CD14-positive monocyte (primary cell): ENCODE results near the gene CLTCL1. TPM values are rescaled to one million over a fixed set of nuclear protein-coding genes. Genes with fewer than 3 reads are reported as not detected.
A peak's percentile ranks its signal among the peaks of the same experiment; 100 is the strongest.

Experiments
- DNase-seq, 3 donors: peaks; one replicate each; pipeline ENCODE4 v3.0.0-alpha.2; 2011 to 2022
- H2AFZ ChIP-seq: 2 replicates; pipeline ENCODE4 v1.6.0; 2012; ENCODE audit warnings: mild to moderate bottlenecking, low read depth, low read length, inconsistent platforms; ENCODE audit not compliant: insufficient read depth, poor library complexity, severe bottlenecking
- H3K27ac ChIP-seq, 2 donors: 1 replicate in 1 of 2; 2 replicates in 1 of 2; pipeline ENCODE4 v1.5.1; 2012 to 2013; ENCODE audit warnings: low read length in 2 of 2, control low read depth in 1 of 2, inconsistent platforms in 1 of 2, low read depth in 1 of 2, mild to moderate bottlenecking in 1 of 2
- H3K27me3 ChIP-seq, 2 donors: one replicate each; pipeline versions ENCODE4 v1.6.0 to v1.6.1; 2011 to 2013; ENCODE audit warnings: low read length in 2 of 2; ENCODE audit not compliant: control insufficient read depth in 2 of 2, insufficient read depth in 2 of 2
- H3K36me3 ChIP-seq, 2 donors: replicated peaks in 1 of 2; 1 replicate in 1 of 2; 2 replicates in 1 of 2; pipeline versions ENCODE4 v1.5.1 to v1.6.1; 2012 to 2013; ENCODE audit warnings: low read length in 2 of 2, control low read depth in 1 of 2, inconsistent platforms in 1 of 2, mild to moderate bottlenecking in 1 of 2; ENCODE audit not compliant: insufficient read depth in 2 of 2, control insufficient read depth in 1 of 2
- H3K4me1 ChIP-seq, 2 donors: 1 replicate in 1 of 2; 2 replicates in 1 of 2; pipeline versions ENCODE4 v1.5.1 to v1.6.1; 2012 to 2013; ENCODE audit warnings: low read length in 2 of 2, control low read depth in 1 of 2, inconsistent platforms in 1 of 2, mild to moderate bottlenecking in 1 of 2, moderate library complexity in 1 of 2; ENCODE audit not compliant: insufficient read depth in 2 of 2, control insufficient read depth in 1 of 2
- H3K4me2 ChIP-seq: replicated peaks from 2 replicates; pipeline ENCODE3; 2012; ENCODE audit warnings: low read length, moderate library complexity, mild to moderate bottlenecking; ENCODE audit not compliant: poor library complexity, severe bottlenecking; ENCODE audit errors: extremely low read depth
- H3K4me3 ChIP-seq, 3 experiments: fragments of 200-600 bp in 1 of 3; sonication (generic) in 1 of 3; replicated peaks in 1 of 3; 1 replicate in 2 of 3; 2 replicates in 1 of 3; pipeline ENCODE4 v1.5.1; 2011 to 2013; ENCODE audit warnings: low read length in 3 of 3, mild to moderate bottlenecking in 3 of 3, control low read depth in 2 of 3, low read depth in 2 of 3, inconsistent platforms in 1 of 3, moderate library complexity in 1 of 3
- H3K79me2 ChIP-seq: 2 replicates; pipeline ENCODE4 v1.6.0; 2012; ENCODE audit warnings: mild to moderate bottlenecking, control low read depth, inconsistent platforms, low read length, moderate library complexity; ENCODE audit not compliant: insufficient read depth
- H3K9ac ChIP-seq: 2 replicates; pipeline ENCODE4 v1.6.0; 2017; ENCODE audit warnings: low read length, mild to moderate bottlenecking; ENCODE audit not compliant: insufficient read depth, poor library complexity, severe bottlenecking
- H3K9me3 ChIP-seq, 2 donors: replicated peaks in 1 of 2; 1 replicate in 1 of 2; 2 replicates in 1 of 2; pipeline versions ENCODE4 v1.5.1 to v1.6.1; 2012 to 2013; ENCODE audit warnings: low read length in 2 of 2, control low read depth in 1 of 2; ENCODE audit not compliant: control insufficient read depth in 1 of 2, insufficient read depth in 1 of 2
- H4K20me1 ChIP-seq: 2 replicates; pipeline ENCODE4 v1.6.0; 2012; ENCODE audit warnings: mild to moderate bottlenecking, low read length, control low read depth, moderate library complexity; ENCODE audit not compliant: insufficient read depth
- H3K27ac Mint-ChIP-seq, 7 donors: one replicate each; pipeline ENCODE4 v1.8.0; 2020; ENCODE audit warnings: mild to moderate bottlenecking in 7 of 7, mixed read lengths in 7 of 7, moderate library complexity in 6 of 7, inconsistent platforms in 2 of 7
- H3K27me3 Mint-ChIP-seq, 3 donors: one replicate each; pipeline ENCODE4 v1.8.0; 2021 to 2022; ENCODE audit warnings: low read depth in 3 of 3, mild to moderate bottlenecking in 3 of 3, mixed read lengths in 3 of 3, moderate library complexity in 3 of 3, inconsistent platforms in 1 of 3
- H3K36me3 Mint-ChIP-seq, 2 donors: one replicate each; pipeline ENCODE4 v1.8.0; 2020; ENCODE audit warnings: mixed read lengths in 2 of 2, inconsistent platforms in 1 of 2, mild to moderate bottlenecking in 1 of 2
- H3K4me1 Mint-ChIP-seq: one replicate; pipeline ENCODE4 v1.8.0; 2020; ENCODE audit warnings: mild to moderate bottlenecking, mixed read lengths
- H3K4me3 Mint-ChIP-seq, 2 donors: one replicate each; pipeline ENCODE4 v1.8.0; 2020; ENCODE audit warnings: mild to moderate bottlenecking in 2 of 2, mixed read lengths in 2 of 2, moderate library complexity in 1 of 2
- H3K9me3 Mint-ChIP-seq, 7 donors: one replicate each; pipeline ENCODE4 v1.8.0; 2020 to 2022; ENCODE audit warnings: mixed read lengths in 7 of 7, mild to moderate bottlenecking in 6 of 7, moderate library complexity in 6 of 7, inconsistent platforms in 2 of 7
- CTCF ChIP-seq: fragments of 200-600 bp; IDR thresholded peaks from one replicate; pipeline ENCODE4 v1.8.0; 2022; ENCODE audit warnings: antibody characterized with exemption, mild to moderate bottlenecking
- WGBS: methylation state at CpG from one replicate; pipeline ENCODE4 v1.1.5; 2013; ENCODE audit warnings: missing lambda C conversion rate; ENCODE audit not compliant: insufficient coverage; 5-methylcytosine and 5-hydroxymethylcytosine counted together
- intact Hi-C, 2 donors: fragments of 100-400 bp; cut with micrococcal nuclease; formaldehyde crosslinking; loops; one replicate each; pipeline versions ENCODE4 v1.15.0 to v1.15.1; 2023
- polyA plus RNA-seq, 3 donors: library from polyadenylated mRNA; depleted of rRNA in 1 of 3; unstranded in 2 of 3; stranded (reverse) in 1 of 3; fragments of 300-500 nt in 2 of 3; fragments of >200 nt in 1 of 3; fragmentation: Illumina TruSeq in 2 of 3; gene quantifications; 1 replicate in 2 of 3; 2 replicates in 1 of 3; pipeline ENCODE4 v1.2.3, GENCODE V29; 2012 to 2021

The CLTCL1 gene
- polyA plus RNA-seq, 3 donors, result 5.1 to 17.0 (median 6.1) TPM

- no peak overlapping the region for H2AFZ ChIP-seq
- intact Hi-C loops, result no loop called here
- no peak overlapping the region for H3K4me3 ChIP-seq
- no peak for TF ChIP-seq CTCF
- WGBS, result 100% methylated on average over 1 of the region's 1 CpG
- no peaks in the 10 kb centered on the region for H3K9me3 Mint-ChIP-seq
- H4K20me1 ChIP-seq, result no peaks in the 10 kb centered on the region
- no peaks in the 10 kb centered on the region for H3K79me2 ChIP-seq
- no peak overlapping the region for H3K4me2 ChIP-seq
- H3K4me1 Mint-ChIP-seq, result no peaks in the 10 kb centered on the region
- no peaks in the 10 kb centered on the region for H3K27me3 ChIP-seq
- H3K36me3 Mint-ChIP-seq, result peaks cover 78 to 94% of the 10 kb centered on the region in 2 donors
- H3K4me3 Mint-ChIP-seq, result no peak overlapping the region
- no peak for DNase-seq
- H3K36me3 ChIP-seq, result peaks cover 75 to 96% of the 10 kb centered on the region in 2 donors
- H3K27ac Mint-ChIP-seq, result peak overlapping the region in 3 of 7 donors; percentile 4 to 32 (median 24)
- H3K9ac ChIP-seq, result no peak overlapping the region
- no peaks in the 10 kb centered on the region for H3K4me1 ChIP-seq
- H3K27ac ChIP-seq, result no peak overlapping the region
- no peaks in the 10 kb centered on the region for H3K27me3 Mint-ChIP-seq
- H3K9me3 ChIP-seq, result no peaks in the 10 kb centered on the region
Observed at GRCh38 chr22:19212302-19212870, 79.1 kb downstream of the CLTCL1 start.

GRCh38 chr22:19210188-19210587 is 81.3 kb downstream of the CLTCL1 start:
- Mint-ChIP-seq H3K27ac (no peak overlapping the region), H3K4me3 (no peak overlapping the region), H3K4me1 (no peaks in the 10 kb centered on the region), H3K27me3 (no peaks in the 10 kb centered on the region), H3K36me3 (peaks cover 73 to 92% of the 10 kb centered on the region in 2 donors), H3K9me3 (no peaks in the 10 kb centered on the region)
- no peak for DNase-seq
- Histone ChIP-seq H3K27me3 (no peaks in the 10 kb centered on the region), H3K9ac (no peak overlapping the region), H3K79me2 (no peaks in the 10 kb centered on the region), H3K27ac (no peak overlapping the region), H3K4me1 (no peaks in the 10 kb centered on the region), H3K4me3 (no peak overlapping the region), H2AFZ (no peak overlapping the region), H4K20me1 (no peaks in the 10 kb centered on the region), H3K9me3 (no peaks in the 10 kb centered on the region), H3K36me3 (peaks cover 70 to 97% of the 10 kb centered on the region in 2 donors), H3K4me2 (no peak overlapping the region)
- 98% methylated on average over 12 of the region's 14 CpGs for WGBS
- TF ChIP-seq CTCF, result no peak
- intact Hi-C loops, result no loop called here
